ENCODE measurements around the gene ZACN.

GRCh38 chr17:76104140-76104895 lies 25.3 kb downstream of the ZACN start:
- TF ChIP-seq, protein P1, sequence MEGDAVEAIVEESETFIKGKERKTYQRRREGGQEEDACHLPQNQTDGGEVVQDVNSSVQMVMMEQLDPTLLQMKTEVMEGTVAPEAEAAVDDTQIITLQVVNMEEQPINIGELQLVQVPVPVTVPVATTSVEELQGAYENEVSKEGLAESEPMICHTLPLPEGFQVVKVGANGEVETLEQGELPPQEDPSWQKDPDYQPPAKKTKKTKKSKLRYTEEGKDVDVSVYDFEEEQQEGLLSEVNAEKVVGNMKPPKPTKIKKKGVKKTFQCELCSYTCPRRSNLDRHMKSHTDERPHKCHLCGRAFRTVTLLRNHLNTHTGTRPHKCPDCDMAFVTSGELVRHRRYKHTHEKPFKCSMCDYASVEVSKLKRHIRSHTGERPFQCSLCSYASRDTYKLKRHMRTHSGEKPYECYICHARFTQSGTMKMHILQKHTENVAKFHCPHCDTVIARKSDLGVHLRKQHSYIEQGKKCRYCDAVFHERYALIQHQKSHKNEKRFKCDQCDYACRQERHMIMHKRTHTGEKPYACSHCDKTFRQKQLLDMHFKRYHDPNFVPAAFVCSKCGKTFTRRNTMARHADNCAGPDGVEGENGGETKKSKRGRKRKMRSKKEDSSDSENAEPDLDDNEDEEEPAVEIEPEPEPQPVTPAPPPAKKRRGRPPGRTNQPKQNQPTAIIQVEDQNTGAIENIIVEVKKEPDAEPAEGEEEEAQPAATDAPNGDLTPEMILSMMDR (IDR thresholded peaks at IDR 0.05; ENCODE audit: insufficient read depth, low read length, poor library complexity, severe bottlenecking), result no peak
- no peak for TF ChIP-seq EZH2phosphoT487 (conservative IDR thresholded peaks at IDR 0.05; ENCODE audit: low read length)
